Spleen (tissue), 11 donors: ENCODE measurements around the gene IGSF9B. TPM values are rescaled to one million over a fixed set of nuclear protein-coding genes. Genes with fewer than 3 reads are reported as not detected.

Source experiments
- DNase-seq: peaks from one replicate; pipeline ENCODE4 v3.0.0-alpha.2; 2020
- H3K27ac ChIP-seq, 8 donors: fragments of 200-600 bp; sonication (generic) in 7 of 8; 1 replicate in 4 of 8; 2 replicates in 4 of 8; pipeline versions ENCODE4 v1.5.0 to v1.8.0; 2016 to 2021; ENCODE audit warnings: inconsistent platforms in 4 of 8, mild to moderate bottlenecking in 4 of 8, moderate library complexity in 1 of 8
- H3K27me3 ChIP-seq, 7 donors: fragments of 200-600 bp; sonication (generic) in 6 of 7; replicated peaks in 1 of 7; 1 replicate in 4 of 7; 2 replicates in 3 of 7; pipeline versions ENCODE4 v1.5.0 to v1.8.0; 2016 to 2021; ENCODE audit warnings: inconsistent platforms in 3 of 7, mild to moderate bottlenecking in 1 of 7
- H3K36me3 ChIP-seq, 6 donors: fragments of 200-600 bp; sonication (generic) in 5 of 6; 1 replicate in 4 of 6; 2 replicates in 2 of 6; pipeline versions ENCODE4 v1.5.0 to v1.8.0; 2016 to 2021; ENCODE audit warnings: inconsistent platforms in 2 of 6
- H3K4me1 ChIP-seq, 6 donors: fragments of 200-600 bp; sonication (generic) in 5 of 6; 1 replicate in 3 of 6; 2 replicates in 3 of 6; pipeline versions ENCODE4 v1.5.0 to v1.8.0; 2016 to 2021; ENCODE audit warnings: inconsistent platforms in 3 of 6
- H3K4me3 ChIP-seq, 8 donors: fragments of 200-600 bp; sonication (generic) in 7 of 8; 1 replicate in 4 of 8; 2 replicates in 4 of 8; pipeline versions ENCODE4 v1.5.0 to v1.8.0; 2016 to 2021; ENCODE audit warnings: inconsistent platforms in 4 of 8, mild to moderate bottlenecking in 4 of 8, moderate library complexity in 2 of 8
- H3K9me3 ChIP-seq, 8 donors: fragments of 200-600 bp; sonication (generic) in 7 of 8; 1 replicate in 4 of 8; 2 replicates in 4 of 8; pipeline versions ENCODE4 v1.5.0 to v1.8.0; 2016 to 2021; ENCODE audit warnings: inconsistent platforms in 4 of 8
- POLR2A ChIP-seq, 3 donors: fragments of 450-650 bp; IDR thresholded peaks; one replicate each; pipeline ENCODE4 v1.5.1; 2017; ENCODE audit warnings: antibody characterized with exemption in 3 of 3, mild to moderate bottlenecking in 1 of 3
- POLR2AphosphoS5 ChIP-seq, 3 donors: sonication (generic); formaldehyde crosslinking; IDR thresholded peaks; one replicate each; pipeline ENCODE4 v1.5.1; 2017; ENCODE audit warnings: antibody characterized with exemption in 3 of 3
- WGBS, 5 donors: extraction: QIAGEN DNeasy Blood & Tissue Kit in 3 of 5; methylation state at CpG; one replicate each; pipeline versions ENCODE4 v1.1.5 to v1.1.7; 2013 to 2018; 5-methylcytosine and 5-hydroxymethylcytosine counted together
- intact Hi-C: fragments of 100-400 bp; cut with DNase I; formaldehyde crosslinking; loops from one replicate; pipeline ENCODE4 v1.15.0; 2023; ENCODE audit warnings: low total_unique reads
- polyA plus RNA-seq, 3 donors: library from polyadenylated mRNA; stranded (reverse); fragments of 200-250 nt; gene quantifications; one replicate each; pipeline ENCODE4 v1.2.1, GENCODE V29; 2013
- total RNA-seq, 7 donors: library from RNA; depleted of rRNA in 3 of 7; stranded (reverse); fragments of >200 nt in 3 of 7; fragmentation: NEBNext Ultra II Directional in 4 of 7; extraction: Animal tissue kit (Norgen Biotek cat#: 25700) in 4 of 7; gene quantifications; one replicate each; pipeline versions ENCODE4 v1.1.0 to v1.2.1, GENCODE V29; 2016 to 2021
- TF ChIP-seq, protein P1 (sequence below), 11 experiments: fragments of 200-600 bp in 7 of 11; fragments of 450-650 bp in 4 of 11; sonication (generic) in 4 of 11; IDR thresholded peaks in 8 of 11; conservative IDR thresholded peaks in 3 of 11; 1 replicate in 7 of 11; 2 replicates in 4 of 11; pipeline versions ENCODE4 v1.4.0 to v1.8.0; 2016 to 2021; ENCODE audit warnings: antibody characterized with exemption in 11 of 11, inconsistent platforms in 4 of 11, mild to moderate bottlenecking in 1 of 11
- donor health status: healthy with polysubstance abuse.
- donor health status: DM: no; HTN: no; CAD: no; lungs with moderate emphysema.
- donor health status: DM: no; HTN: no; CAD: no.
- donor health status: Bipolar disorder and iron deficiency.
- donor health status: healthy.
- donor health status: DM: no; HTN: no; CAD: no.
- donor health status: DM: yes; HTN: yes; CAD: no.

IGSF9B gene
- total and polyA plus RNA-seq, 10 donors: 0.50 to 11.2 (median 3.9) TPM

DNA sequence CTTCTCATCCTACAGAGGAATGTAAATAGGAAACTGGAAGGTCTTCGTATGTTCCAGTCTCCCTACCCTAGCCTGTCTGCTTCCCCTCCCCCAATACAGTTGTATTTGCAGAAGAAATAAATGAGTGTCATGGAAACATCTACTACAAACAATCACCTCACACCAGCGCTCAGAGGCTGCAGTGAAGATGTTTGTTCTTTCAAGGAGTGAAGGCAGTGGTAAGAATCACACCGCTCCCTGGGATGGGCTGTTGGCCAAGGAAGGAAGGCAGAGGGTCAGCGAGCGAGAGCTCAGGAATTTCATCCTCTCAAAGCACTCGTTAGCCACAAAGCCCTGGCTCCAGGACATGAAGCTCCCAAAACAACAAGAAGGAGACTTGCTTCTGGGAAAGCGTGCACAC is 1.1 kb upstream of the IGSF9B start:
- H3K27me3 ChIP-seq: peaks cover 3 to 73% (median 29%) of the 10 kb centered on the region in 7 donors
- peaks cover 18 to 52% (median 40%) of the 10 kb centered on the region in 6 donors for H3K4me1 ChIP-seq
- H3K4me3 ChIP-seq: peak overlapping the region in 4 of 8 donors; percentile 59 to 90 (median 70)
- intact Hi-C loops: no loop called here
- no peak overlapping the region for H3K27ac ChIP-seq
- 48 to 68% (median 59%) methylated on average over 7 of the region's 7 CpGs for WGBS, 5 donors
- DNase-seq: no peak
- TF ChIP-seq POLR2A (IDR thresholded peaks at IDR 0.05): no peak
- no peak for TF ChIP-seq POLR2AphosphoS5 (IDR thresholded peaks at IDR 0.05)
- TF ChIP-seq, protein P1, sequence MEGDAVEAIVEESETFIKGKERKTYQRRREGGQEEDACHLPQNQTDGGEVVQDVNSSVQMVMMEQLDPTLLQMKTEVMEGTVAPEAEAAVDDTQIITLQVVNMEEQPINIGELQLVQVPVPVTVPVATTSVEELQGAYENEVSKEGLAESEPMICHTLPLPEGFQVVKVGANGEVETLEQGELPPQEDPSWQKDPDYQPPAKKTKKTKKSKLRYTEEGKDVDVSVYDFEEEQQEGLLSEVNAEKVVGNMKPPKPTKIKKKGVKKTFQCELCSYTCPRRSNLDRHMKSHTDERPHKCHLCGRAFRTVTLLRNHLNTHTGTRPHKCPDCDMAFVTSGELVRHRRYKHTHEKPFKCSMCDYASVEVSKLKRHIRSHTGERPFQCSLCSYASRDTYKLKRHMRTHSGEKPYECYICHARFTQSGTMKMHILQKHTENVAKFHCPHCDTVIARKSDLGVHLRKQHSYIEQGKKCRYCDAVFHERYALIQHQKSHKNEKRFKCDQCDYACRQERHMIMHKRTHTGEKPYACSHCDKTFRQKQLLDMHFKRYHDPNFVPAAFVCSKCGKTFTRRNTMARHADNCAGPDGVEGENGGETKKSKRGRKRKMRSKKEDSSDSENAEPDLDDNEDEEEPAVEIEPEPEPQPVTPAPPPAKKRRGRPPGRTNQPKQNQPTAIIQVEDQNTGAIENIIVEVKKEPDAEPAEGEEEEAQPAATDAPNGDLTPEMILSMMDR (IDR thresholded peaks at IDR 0.05 in 8 of 11, conservative IDR thresholded peaks at IDR 0.05 in 3 of 11): no peak
- no peaks in the 10 kb centered on the region for H3K36me3 ChIP-seq
- H3K9me3 ChIP-seq: no peaks in the 10 kb centered on the region

DNA sequence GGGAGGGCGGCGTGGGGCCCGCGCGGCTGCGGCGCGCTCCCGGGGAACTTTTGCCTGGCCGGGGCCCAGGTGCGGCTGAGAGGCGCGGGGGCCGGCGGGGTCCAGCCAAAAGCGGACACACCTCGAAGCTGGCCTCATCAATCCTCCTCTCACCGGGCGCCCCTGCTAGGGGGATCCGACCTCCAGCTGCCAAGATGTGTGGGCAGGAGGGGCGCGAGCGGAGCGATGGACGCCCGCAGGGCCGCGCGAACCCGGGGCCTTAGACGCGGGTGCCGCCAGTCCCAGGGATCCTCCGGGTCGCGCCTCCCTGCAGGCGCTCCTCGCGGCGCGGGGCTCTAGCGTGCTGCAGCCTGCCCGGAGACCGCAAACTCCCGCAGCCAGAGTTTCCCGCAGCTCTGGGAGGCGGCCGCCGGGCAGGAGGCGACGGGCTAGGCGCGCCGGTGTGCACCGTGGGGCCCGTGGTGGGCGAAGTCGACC is 785 bp downstream of the IGSF9B start:
- H3K4me1 ChIP-seq: peaks cover 18 to 68% (median 46%) of the 10 kb centered on the region in 6 donors
- peak overlapping the region; percentile 50 to 90 (median 63) for H3K4me3 ChIP-seq
- H3K27ac ChIP-seq: peak overlapping the region in 1 of 8 donors; percentile 69
- H3K9me3 ChIP-seq: no peaks in the 10 kb centered on the region
- TF ChIP-seq POLR2A (IDR thresholded peaks at IDR 0.05) (no peak), POLR2AphosphoS5 (IDR thresholded peaks at IDR 0.05) (no peak)
- TF ChIP-seq, protein P1 (IDR thresholded peaks at IDR 0.05 in 8 of 11, conservative IDR thresholded peaks at IDR 0.05 in 3 of 11): no peak
- WGBS, 5 donors: 1 to 4% (median 2%) methylated on average over 18 to 58 of the region's 58 CpGs
- peaks cover 3 to 92% (median 29%) of the 10 kb centered on the region in 7 donors for H3K27me3 ChIP-seq
- intact Hi-C loops: no loop called here
- H3K36me3 ChIP-seq: no peaks in the 10 kb centered on the region
- DNase-seq: no peak

DNA sequence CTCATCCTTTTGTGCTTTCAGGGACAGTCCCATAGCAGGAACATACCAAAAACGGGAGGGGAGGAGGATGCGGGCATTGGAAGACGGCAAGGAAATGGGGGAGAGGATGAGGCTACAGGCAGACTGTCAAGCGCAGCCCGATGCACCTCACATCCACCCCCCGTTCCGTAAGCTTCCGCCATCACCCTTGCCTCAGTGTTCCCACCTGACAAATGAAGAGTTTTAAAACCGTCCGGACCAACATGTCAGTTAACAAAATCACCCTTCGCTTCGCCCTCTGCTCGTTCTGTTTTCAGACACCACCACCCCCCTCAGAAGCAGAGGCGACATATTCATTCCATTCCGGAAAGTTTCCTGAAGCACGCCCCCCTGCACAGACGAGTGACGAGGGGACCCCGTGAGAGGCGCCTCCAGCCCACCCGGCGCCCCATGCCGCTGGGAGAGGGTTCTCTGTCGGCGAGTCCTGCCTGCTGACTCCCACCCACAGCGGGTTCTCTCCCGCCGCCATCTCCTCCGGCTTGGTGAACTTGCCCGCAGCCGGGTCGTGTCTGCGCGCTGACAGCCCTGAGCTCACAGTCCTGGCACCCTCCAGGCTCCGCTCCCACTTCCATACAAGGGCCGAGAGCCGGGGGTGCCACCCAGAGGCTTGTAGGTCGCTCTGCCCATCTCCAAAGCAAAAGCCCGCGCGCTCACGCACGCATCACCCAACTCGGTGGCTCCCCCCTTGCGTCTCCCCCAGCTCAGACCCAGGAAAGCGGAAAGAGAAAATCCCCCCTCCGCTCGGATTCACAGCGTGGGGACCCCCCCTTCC is 1.5 kb downstream of the IGSF9B start:
- Histone ChIP-seq H3K27ac (no peak overlapping the region), H3K27me3 (peaks cover 3 to 94% (median 29%) of the 10 kb centered on the region in 7 donors), H3K9me3 (no peaks in the 10 kb centered on the region), H3K4me1 (peaks cover 18 to 74% (median 47%) of the 10 kb centered on the region in 6 donors), H3K4me3 (peak overlapping the region in 7 of 8 donors; percentile 59 to 90 (median 63)), H3K36me3 (no peaks in the 10 kb centered on the region)
- no peak for DNase-seq
- TF ChIP-seq POLR2AphosphoS5 (IDR thresholded peaks at IDR 0.05) (no peak), POLR2A (IDR thresholded peaks at IDR 0.05) (no peak)
- TF ChIP-seq, protein P1 (IDR thresholded peaks at IDR 0.05 in 8 of 11, conservative IDR thresholded peaks at IDR 0.05 in 3 of 11): no peak
- intact Hi-C loops: no loop called here
- 4 to 11% (median 7%) methylated on average over 28 to 49 of the region's 49 CpGs for WGBS, 5 donors

DNA sequence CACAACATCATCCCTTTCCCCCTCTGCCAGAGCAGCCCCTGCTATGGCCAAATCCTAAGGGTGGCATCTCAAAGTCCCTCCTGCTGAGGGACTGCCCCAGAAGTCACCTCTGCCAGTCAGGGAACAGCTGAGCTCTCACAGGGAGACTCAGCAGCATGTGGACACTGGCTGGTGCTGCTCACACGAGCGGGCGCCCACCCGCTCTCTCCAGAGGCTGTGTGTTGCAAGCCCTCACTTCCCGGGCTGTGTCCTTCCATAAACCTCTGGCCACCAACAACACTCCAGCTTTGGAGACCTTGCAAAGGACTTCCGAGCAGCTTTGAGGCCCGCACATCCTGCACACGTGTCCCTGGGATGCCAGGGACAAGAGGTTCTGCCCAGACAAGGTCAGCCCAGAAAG is 2.8 kb downstream of the IGSF9B start:
- Histone ChIP-seq H3K36me3 (no peaks in the 10 kb centered on the region), H3K27me3 (peaks cover 3 to 100% (median 29%) of the 10 kb centered on the region in 7 donors), H3K9me3 (no peaks in the 10 kb centered on the region), H3K4me1 (peaks cover 18 to 74% (median 47%) of the 10 kb centered on the region in 6 donors), H3K27ac (no peak overlapping the region), H3K4me3 (no peak overlapping the region)
- intact Hi-C loops: no loop called here
- 75 to 84% (median 80%) methylated on average over 7 to 8 of the region's 8 CpGs for WGBS, 5 donors
- TF ChIP-seq POLR2A (IDR thresholded peaks at IDR 0.05): no peak
- TF ChIP-seq POLR2AphosphoS5 (IDR thresholded peaks at IDR 0.05): peak in 2 of 3 donors; percentile 8 to 20
- TF ChIP-seq, protein P1 (IDR thresholded peaks at IDR 0.05 in 8 of 11, conservative IDR thresholded peaks at IDR 0.05 in 3 of 11): no peak
- DNase-seq: no peak
